ENCODE results near the gene PIGU.
"Not testable (repeated sequence)": the region's sequence is repeated elsewhere in the genome, so short reads cannot be mapped to it uniquely, and the experiment has no call there.

PIGU gene

DNA sequence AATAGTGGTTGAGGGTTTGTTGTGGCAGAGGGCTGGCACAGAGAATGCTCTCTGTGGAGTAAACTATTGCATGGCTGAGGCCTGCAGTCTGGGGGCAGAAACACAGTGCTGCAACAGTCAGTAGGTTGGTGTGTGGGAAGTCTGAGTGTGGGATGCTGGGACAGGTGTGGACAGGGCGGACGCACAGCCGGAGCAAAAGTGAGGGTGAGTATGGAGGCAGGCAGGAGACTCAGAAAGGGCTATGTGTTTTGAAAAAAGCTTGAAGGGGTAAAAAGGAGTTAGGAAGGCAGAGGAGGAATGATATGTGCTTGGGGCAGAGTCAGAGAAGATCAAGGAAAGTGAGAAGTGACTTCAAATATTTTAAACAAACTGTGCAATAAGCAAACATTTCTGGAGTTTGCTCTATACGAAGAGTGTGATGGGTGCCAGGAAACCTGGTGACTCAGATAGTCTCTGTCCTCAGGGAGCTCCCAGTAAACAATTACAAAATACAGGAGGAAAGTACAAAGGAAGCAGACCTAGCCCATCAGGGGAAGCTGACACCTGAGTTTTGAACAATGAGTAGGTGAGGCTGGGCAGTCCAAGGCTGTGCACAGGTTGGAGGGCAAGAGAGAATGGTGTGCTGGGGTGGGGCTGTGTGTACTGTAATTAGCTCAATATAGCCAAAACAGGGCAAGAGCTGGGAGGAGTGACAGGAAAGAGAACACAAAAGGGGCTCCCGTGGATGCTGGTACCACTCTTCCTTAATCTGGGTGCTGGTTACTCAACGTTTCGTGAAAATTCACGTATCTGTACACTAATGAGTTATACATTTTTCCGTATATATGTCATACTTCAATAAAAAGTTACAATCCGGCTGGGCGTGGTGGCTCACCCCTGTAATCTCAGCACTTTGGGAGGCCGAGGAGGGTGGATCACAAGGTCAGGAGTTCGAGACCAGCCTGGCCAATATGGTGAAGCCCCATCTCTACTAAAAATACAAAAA lies 55.2 kb downstream of the PIGU start:
- DNase-seq: no peak

- no peak for DNase-seq
Observed at GRCh38 chr20:34621036-34621343, 55.9 kb downstream of the PIGU start.

- DNase-seq: no peak
Observed at GRCh38 chr20:34618676-34619075, 58.2 kb downstream of the PIGU start.

GRCh38 chr20:34616913-34617312 lies 60.0 kb downstream of the PIGU start:
- not testable (repeated sequence) for DNase-seq

DNA sequence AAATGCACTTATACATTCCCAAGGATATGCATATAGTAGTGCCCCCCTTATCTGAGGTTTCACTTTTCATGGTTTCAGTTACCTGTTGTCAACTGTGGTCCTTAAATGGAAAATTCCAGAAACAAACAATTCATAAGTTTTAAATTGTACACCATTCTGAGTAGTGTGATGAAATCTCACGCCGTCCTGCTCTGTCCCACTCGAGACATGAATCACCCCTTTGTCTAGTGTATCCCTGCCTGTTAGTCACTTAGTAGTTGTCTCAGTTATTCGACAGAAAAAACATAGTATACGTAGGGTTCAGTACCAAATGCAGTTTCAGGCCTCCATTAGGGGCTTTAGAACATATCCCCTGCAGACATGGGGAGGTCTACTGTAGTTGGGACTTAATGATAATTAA lies 61.4 kb downstream of the PIGU start:
- DNase-seq: no peak

- not testable (repeated sequence) for DNase-seq
Observed at GRCh38 chr20:34611976-34612375, 64.9 kb downstream of the PIGU start.

- DNase-seq: no peak
Observed at GRCh38 chr20:34607066-34607465, 69.8 kb downstream of the PIGU start.

GRCh38 chr20:34604980-34605788 lies 71.7 kb downstream of the PIGU start:
- DNase-seq: no peak

GRCh38 chr20:34600892-34601653 lies 75.8 kb downstream of the PIGU start:
- DNase-seq: no peak

- DNase-seq: no peak
Observed at GRCh38 chr20:34595377-34596184, 81.3 kb downstream of the PIGU start.

DNA sequence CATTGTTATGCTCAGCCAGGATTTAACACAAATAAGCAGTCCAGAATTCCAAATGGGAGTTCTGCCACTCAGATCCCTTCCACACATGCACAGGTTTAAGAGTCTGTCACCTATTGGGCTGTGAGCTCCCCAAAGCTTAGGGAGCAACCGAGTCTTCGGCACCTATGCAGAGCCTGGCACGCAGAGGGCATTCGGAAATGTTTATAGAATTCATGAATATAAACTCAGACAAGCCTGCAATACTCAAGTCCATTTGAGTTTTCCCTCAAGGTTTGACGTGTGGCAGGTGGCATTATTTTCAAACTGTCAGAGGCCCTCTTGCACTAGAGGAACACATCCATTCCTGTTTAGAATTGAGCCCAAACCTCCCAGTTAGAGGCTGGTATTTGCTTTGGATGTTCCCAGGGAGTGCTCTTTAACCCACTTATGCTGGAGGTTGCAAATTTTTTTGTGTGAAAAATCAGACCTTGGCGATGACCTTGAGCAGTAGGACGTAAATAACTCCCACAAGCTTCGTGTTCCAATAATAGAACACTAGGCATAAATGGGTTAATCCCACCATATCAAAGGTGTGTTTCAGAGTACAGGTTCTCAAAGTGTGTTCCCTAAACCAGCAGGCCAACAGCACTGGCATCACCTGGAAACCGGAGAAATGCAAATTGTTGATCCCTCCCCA lies 90.3 kb downstream of the PIGU start:
- no peak for DNase-seq

DNA sequence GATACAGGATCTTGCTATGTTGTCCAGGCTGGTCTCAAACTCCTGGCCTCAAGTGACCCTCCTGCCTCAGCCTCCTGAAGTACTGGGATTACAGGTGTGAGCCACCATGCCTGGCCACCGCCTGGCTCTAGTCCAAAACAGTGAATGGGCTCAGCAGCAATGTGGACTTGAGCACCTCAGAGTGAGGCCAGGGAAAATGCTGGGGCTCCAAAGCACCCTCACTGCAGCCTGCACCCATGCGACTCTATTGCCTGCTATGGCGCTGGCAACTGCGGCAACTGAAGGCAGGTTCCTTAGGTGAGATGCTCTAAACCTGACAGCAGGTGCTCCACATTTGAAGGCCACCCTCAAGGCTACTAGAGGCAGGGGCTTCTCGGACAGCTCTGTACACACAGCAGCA lies 91.9 kb downstream of the PIGU start:
- DNase-seq: no peak

DNA sequence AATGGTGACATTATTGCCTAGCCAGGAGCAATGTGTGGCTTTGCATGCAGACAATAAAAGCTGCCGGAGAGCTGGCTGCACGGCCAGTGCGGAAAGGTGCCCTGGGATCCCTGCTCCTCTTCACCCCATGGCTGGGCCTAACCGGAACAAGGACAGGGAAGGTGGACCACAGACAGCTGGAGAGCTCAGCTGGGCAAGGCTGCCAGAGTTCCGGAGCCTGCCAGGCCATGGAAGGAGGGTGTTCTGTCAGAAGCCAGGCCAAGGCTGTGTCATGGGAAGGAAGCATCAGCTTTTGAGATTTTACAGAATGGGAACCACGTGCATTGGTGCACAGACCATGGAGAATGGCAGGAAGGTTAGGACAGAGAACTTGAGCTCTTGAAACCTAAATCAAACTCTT lies 93.3 kb downstream of the PIGU start:
- DNase-seq: no peak

- no peak for DNase-seq
Observed at GRCh38 chr20:34582911-34583310, 94.0 kb downstream of the PIGU start.

DNA sequence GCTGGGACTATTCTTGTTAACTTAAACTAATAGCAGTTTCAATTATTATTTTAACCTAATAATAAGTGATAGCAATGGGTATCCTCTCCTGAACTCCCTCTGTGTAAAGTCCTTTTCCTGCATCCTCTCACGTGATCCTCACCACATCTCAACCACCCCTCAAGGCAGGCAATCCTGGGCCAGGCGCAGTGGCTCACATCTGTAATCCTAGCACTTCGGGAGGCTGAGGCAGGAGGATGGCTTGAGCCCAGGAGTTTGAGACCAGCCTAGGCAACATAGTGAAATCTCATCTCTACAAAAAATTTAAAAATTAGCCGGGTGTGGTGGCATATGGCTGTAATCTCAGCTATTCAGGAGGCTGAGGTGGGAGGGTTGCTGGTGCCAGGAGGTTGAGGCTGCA lies 94.7 kb downstream of the PIGU start:
- DNase-seq: no peak

GRCh38 chr20:34581341-34582184 lies 95.3 kb downstream of the PIGU start:
- no peak for DNase-seq

- no peak for DNase-seq
Observed at GRCh38 chr20:34579979-34580940, 96.6 kb downstream of the PIGU start.

DNA sequence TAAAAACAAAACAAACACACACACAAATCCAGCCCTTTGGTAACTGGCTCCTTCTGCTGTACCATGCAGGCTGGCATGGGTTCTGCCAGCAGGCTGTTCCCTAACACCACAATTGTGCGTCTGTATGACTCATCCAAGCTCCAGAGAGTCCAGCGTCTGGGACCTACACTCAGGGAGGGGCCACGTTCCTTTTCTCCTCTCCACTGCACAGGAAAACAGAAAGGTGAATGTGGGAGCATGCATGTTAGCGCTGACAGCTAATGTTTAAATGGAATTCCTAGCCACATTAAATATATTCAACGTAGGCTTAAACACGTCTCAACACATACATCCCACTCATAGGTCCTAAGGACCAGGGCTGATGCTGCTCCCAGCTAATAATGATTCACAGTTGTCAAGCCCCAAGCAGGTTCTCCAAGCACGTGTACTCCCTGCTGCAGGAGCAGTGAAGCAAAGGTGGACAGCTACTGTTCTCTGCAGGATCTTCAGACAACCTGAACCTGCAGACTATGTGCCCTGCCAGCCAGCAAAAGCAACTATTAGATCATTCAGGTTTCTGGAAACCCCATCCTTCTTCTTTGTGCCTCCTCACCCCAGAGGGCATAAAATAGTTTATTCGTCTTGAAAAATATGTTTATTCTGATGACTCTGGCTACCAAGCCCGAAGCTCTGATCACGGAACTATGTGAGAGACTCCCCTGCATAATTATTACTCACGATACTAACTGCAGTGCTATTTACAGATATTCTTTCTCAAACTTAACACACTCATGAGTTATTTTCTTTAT lies 97.5 kb downstream of the PIGU start:
- DNase-seq: no peak

DNA sequence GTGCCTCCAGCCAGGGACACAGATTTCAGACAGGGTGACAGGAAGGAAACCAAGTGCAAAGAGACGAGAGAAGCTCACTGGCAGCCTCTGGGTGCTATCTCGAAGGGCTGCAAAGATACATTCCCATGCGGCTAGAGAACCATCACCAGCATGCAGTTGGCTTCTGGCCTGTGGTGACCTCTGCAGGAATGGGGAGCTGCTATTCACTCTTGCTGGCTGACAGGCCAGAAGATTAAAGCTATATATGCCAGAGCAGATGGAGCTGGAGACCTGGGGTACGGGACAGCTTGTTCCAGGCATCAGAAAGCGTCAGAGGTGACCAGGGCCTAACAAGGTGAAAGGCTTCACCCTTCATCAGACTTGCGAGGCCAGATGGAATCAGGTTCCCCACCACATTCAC lies 98.4 kb downstream of the PIGU start:
- no peak for DNase-seq
